GM18505 (cell line): ENCODE measurements around the gene GRIK1.

Source experiments
- ATAC-seq: cut with Tn5 transposase; IDR thresholded peaks from one replicate; pipeline ENCODE4 v1.9.1; 2021; ENCODE audit not compliant: unreplicated experiment
- POLR2A ChIP-seq: IDR thresholded peaks from 4 replicates; pipeline ENCODE4 v1.6.1; 2011; ENCODE audit warnings: borderline replicate concordance; ENCODE audit not compliant: insufficient read depth, insufficient read length; ENCODE audit errors: extremely low read depth

Gene GRIK1

DNA sequence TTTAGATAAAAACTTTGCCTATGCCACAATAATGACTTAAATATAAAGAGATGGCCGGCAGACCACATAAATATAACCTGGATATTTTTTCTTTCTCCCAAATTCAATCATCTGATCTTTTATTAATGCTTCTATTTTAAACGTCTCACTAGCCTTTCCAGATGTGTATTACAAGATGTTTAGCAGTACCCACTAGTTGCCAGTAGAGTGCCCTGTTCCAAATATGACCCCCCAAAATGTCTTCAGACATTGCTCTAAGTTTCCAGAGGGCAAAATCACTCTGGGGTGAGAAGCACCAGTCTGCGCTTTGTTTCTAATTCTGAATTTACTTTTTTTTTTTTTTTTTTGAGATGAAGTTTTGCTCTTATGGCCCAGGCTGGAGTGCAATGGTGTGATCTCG is 268.1 kb downstream of the GRIK1 start:
- no peak for TF ChIP-seq POLR2A
- no peak for ATAC-seq

DNA sequence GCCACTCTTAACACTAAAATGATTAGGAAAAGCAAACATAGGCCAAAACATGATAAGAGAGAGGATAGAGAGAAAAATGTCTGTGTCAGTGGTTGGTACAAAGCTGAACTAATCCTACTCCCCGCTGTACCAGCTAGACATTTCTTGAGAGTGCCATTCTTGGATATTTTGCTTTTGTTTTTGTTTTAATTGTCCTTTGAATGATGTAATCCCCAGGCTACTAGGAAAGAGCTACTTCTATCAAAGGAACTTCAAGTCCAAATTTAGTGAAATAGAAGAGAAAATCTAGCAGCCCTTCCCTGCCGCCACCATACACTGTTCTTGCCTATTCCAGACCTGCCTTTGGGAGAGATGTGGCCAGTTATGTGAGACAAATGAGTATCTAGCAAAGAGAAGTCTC is 269.6 kb downstream of the GRIK1 start:
- TF ChIP-seq POLR2A, result no peak
- no peak for ATAC-seq

DNA sequence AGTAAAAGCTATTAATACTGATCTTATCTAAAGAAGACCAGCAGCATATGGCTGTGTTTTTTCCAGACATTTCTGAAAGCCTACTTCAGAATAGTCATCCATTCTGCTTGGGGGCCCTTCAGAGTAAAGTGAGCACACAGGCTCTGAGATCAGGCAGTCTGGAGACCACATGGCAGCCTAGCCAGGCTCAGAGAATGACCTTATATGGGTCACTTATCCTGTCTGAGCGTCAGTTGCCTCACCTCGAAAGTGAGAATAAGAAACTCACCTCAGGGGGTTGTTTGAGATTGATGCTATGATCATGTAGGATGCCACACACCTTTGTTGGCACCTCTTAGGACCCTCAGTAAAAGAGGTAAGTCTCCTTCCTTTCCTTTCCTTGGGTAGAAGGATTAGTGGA is 270.4 kb downstream of the GRIK1 start:
- peak; percentile 70 for ATAC-seq
- TF ChIP-seq POLR2A, result no peak

GRCh38 chr21:29667651-29668050 is 272.1 kb downstream of the GRIK1 start:
- ATAC-seq, result no peak
- no peak for TF ChIP-seq POLR2A

- no peak for TF ChIP-seq POLR2A
- no peak for ATAC-seq
Measured at GRCh38 chr21:29664615-29665014, 275.2 kb downstream of the GRIK1 start.

DNA sequence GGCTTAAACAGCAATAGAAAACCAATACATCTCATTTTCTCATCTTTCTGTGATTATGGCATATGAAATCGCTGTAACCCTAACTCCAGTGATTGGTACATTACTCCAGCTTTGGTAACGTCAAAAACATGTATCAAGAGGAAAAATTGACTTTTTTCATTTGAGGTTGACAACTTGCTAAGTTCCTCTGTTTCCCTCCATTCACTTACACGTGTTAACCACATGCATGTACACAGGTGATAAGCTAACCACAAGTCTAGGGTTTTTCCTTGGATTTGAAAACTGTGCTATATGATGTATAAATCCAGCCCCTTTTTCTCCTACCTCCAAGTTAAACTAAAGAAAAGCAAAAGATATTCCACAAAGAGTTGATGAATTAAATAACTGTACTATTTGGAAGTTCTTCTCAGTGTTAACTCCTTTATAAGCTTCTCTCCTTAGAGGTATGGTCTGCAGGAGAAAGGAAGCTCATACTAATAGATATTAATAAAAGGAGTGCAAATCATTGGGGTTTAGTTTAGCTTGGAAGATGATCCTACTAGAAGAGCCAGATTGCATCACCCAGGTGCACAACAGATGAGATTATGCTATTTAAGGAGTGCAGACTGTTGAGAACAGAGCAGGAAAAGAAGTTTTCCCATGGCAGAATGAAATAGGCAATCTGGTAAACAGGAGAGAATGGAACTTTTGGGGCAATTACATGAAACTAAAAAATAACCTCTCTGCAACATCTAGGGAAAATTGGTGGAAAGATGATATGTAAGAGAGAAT is 277.9 kb downstream of the GRIK1 start:
- no peak for TF ChIP-seq POLR2A
- no peak for ATAC-seq

GRCh38 chr21:29660047-29660720 is 279.6 kb downstream of the GRIK1 start:
- ATAC-seq, result no peak
- TF ChIP-seq POLR2A, result no peak

- ATAC-seq, result no peak
- TF ChIP-seq POLR2A, result no peak
Measured at GRCh38 chr21:29658934-29659203, 280.9 kb downstream of the GRIK1 start.

- TF ChIP-seq POLR2A, result no peak
- no peak for ATAC-seq
Measured at GRCh38 chr21:29658177-29658933, 281.4 kb downstream of the GRIK1 start.

GRCh38 chr21:29657240-29657989 is 282.4 kb downstream of the GRIK1 start:
- ATAC-seq, result no peak
- TF ChIP-seq POLR2A, result no peak

- no peak for TF ChIP-seq POLR2A
- peak; percentile 51 for ATAC-seq
Measured at GRCh38 chr21:29656504-29657239, 283.1 kb downstream of the GRIK1 start.

- TF ChIP-seq POLR2A, result no peak
- ATAC-seq, result no peak
Measured at GRCh38 chr21:29655577-29655976, 284.2 kb downstream of the GRIK1 start.

DNA sequence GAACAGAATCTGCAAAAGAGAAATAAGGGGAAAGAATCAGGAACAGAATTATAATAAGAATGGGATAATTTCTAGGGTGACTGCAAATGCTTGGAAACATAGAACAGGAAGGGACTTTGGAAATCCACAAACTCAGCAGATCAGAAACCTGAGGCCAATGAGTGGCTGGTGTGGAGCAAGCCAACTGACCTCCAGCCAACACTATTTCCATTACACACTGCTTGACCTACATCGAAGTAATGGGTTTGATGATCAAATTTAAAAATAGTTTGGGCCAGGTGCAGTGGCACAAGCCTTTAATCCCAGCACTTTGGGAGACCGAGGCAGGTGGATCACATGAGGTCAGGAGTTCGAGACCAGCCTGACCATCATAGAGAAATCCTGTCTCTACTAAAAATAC is 284.9 kb downstream of the GRIK1 start:
- no peak for ATAC-seq

GRCh38 chr21:29654203-29654602 is 285.6 kb downstream of the GRIK1 start:
- no peak for ATAC-seq
- no peak for TF ChIP-seq POLR2A

More for the DNA sequence above, 284.9 kb downstream of the GRIK1 start:
- no peak for TF ChIP-seq POLR2A
